Measurements from ENCODE around the gene MED9. TPM values are rescaled to one million over a fixed set of nuclear protein-coding genes. Genes with fewer than 3 reads are reported as not detected.

Gene MED9
- polyA plus RNA-seq, 1 of the 3 experiments (the other 2 are of a cell fraction) = 10.1 TPM

DNA sequence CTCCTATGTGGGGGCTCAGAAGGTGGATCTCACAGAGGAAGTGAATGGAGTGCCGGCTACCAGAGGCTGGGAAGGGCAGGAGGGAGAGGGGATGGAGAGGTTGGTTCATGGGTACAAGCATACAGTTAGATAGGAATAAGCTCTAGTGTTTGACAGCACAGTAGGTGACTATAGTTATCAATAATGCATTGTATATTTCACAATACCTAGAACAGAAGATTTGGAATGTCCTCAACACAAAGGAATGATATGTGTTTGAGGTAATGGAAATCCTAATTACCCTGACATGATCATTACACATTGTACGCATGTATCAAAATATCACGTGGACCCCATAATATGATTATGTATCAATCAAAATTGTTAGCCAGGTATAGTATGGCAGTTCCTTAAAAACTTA, 38.9 kb upstream of the MED9 start:
- H3K36me3 ChIP-seq (replicated peaks in 1 of 2; ENCODE audit: control insufficient read depth in 1 of 2, insufficient read depth in 2 of 2, low read length in 1 of 2) = no peaks in the 10 kb centered on the region
- H2AFZ ChIP-seq (ENCODE audit: low read depth) = no peak overlapping the region
- no peaks in the 10 kb centered on the region for H4K20me1 ChIP-seq (ENCODE audit: insufficient read depth)
- no peak overlapping the region for H3K4me3 ChIP-seq (ENCODE audit: low read depth in 2 of 2, low read length in 1 of 2)
- no peaks in the 10 kb centered on the region for H3K27me3 ChIP-seq (ENCODE audit: insufficient read depth)
- 82% methylated on average over 3 of the region's 3 CpGs for WGBS (ENCODE audit: low lambda C conversion rate)
- TF ChIP-seq EP300 (IDR thresholded peaks at IDR 0.05; ENCODE audit: borderline replicate concordance in 1 of 2, low read depth in 1 of 2, low read length in 1 of 2) (no peak), FOXM1 (IDR thresholded peaks at IDR 0.05; ENCODE audit: low read depth) (no peak), FOSL2 (IDR thresholded peaks at IDR 0.05; ENCODE audit: borderline replicate concordance, low read depth) (no peak), NRF1 (IDR thresholded peaks at IDR 0.05; ENCODE audit: low read depth, low read length) (no peak), GABPA (IDR thresholded peaks at IDR 0.05; ENCODE audit: low read depth) (no peak), FOXJ3 (CRISPR knock-in tag; IDR thresholded peaks at IDR 0.05) (no peak)
- H3F3A ChIP-seq (replicated peaks; ENCODE audit: insufficient read depth) = peaks cover 6% of the 10 kb centered on the region
- H3K79me2 ChIP-seq (ENCODE audit: insufficient read depth) = no peaks in the 10 kb centered on the region
- H3K27ac ChIP-seq (ENCODE audit: low read depth in 2 of 2, low read length in 1 of 2) = no peak overlapping the region
- H3K4me1 ChIP-seq (ENCODE audit: control insufficient read depth in 1 of 2, insufficient read depth in 2 of 2, low read depth in 1 of 2, low read length in 1 of 2) = peaks cover 0 to 6% of the 10 kb centered on the region in 2 experiments; a peak in 2 of 4 replicates
- DNase-seq = no peak
- CTCF ChIA-PET = no interaction called here
- H3K9me2 ChIP-seq = no peaks in the 10 kb centered on the region
- H3K4me2 ChIP-seq = no peak overlapping the region
- no peaks in the 10 kb centered on the region for H3K9me3 ChIP-seq
- no peak overlapping the region for H3K9ac ChIP-seq
- POLR2A ChIA-PET = no interaction called here

DNA sequence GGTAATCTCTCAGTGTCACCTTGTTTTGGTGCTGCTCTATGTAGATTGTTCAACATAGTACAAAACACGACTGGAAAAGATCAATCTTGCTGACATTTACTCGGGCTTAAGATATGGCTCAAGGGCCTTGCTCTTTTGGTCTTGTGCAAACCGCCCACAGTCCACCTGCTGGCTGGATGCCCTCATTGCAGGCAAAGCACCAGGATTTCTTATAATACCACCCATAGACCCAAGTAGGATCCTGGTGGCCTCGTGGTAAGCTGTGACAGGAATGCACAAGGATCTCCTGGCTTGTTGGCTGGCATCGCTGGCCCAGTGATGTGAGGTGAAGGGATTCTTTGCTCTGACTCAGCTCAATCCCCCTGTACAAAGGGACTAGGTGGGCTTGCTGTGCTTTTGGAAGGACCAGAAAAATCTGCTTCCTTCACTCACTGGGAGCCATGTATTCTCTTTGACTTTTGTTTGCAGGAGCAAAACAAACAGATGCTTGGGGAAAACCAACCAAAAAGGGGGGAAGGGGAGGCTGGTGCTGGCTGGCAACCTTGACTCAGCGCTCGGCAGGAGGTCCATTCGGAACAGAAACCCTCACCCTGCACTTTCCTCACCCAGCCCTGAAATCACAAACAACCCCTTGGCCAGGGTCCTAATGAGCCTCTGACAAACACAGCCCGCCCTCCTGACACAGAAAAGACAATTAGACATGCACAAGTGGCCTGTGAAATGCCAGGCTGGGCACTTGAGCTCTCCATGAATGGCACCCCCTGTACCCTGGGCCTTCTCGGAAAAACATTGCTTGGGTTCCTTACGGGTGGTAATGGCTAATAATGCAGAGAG, 36.6 kb upstream of the MED9 start:
- DNase-seq = peak; percentile 72
- POLR2A ChIA-PET = no interaction called here
- CTCF ChIA-PET = interaction anchor here (1.0 to 1.4 kb wide), 4 partner anchors 9 to 86 kb away, joined by 3 to 7 read pairs (median 4); no protein-coding TSS in a partner anchor
- Histone ChIP-seq H3K79me2 (ENCODE audit: insufficient read depth) (no peaks in the 10 kb centered on the region), H3K4me2 (no peak overlapping the region), H3K27ac (ENCODE audit: low read depth in 2 of 2, low read length in 1 of 2) (no peak overlapping the region), H3K36me3 (replicated peaks in 1 of 2; ENCODE audit: control insufficient read depth in 1 of 2, insufficient read depth in 2 of 2, low read length in 1 of 2) (no peaks in the 10 kb centered on the region), H3F3A (replicated peaks; ENCODE audit: insufficient read depth) (no peaks in the 10 kb centered on the region), H3K9me2 (no peaks in the 10 kb centered on the region), H3K4me1 (ENCODE audit: control insufficient read depth in 1 of 2, insufficient read depth in 2 of 2, low read depth in 1 of 2, low read length in 1 of 2) (peaks cover 0 to 6% of the 10 kb centered on the region in 2 experiments; a peak in 2 of 4 replicates), H3K27me3 (ENCODE audit: insufficient read depth) (no peaks in the 10 kb centered on the region), H3K9ac (no peak overlapping the region), H2AFZ (ENCODE audit: low read depth) (no peak overlapping the region), H3K4me3 (ENCODE audit: low read depth in 2 of 2, low read length in 1 of 2) (no peak overlapping the region), H4K20me1 (ENCODE audit: insufficient read depth) (no peaks in the 10 kb centered on the region), H3K9me3 (no peaks in the 10 kb centered on the region)
- TF ChIP-seq SMC3 (IDR thresholded peaks at IDR 0.05; ENCODE audit: low read depth, low read length) (peak; percentile 49), POLR2AphosphoS5 (IDR thresholded peaks at IDR 0.05; ENCODE audit: low read depth, low read length) (no peak), RAD21 (IDR thresholded peaks at IDR 0.05; ENCODE audit: low read length) (peak; percentile 51)
- TF ChIP-seq, protein P1, sequence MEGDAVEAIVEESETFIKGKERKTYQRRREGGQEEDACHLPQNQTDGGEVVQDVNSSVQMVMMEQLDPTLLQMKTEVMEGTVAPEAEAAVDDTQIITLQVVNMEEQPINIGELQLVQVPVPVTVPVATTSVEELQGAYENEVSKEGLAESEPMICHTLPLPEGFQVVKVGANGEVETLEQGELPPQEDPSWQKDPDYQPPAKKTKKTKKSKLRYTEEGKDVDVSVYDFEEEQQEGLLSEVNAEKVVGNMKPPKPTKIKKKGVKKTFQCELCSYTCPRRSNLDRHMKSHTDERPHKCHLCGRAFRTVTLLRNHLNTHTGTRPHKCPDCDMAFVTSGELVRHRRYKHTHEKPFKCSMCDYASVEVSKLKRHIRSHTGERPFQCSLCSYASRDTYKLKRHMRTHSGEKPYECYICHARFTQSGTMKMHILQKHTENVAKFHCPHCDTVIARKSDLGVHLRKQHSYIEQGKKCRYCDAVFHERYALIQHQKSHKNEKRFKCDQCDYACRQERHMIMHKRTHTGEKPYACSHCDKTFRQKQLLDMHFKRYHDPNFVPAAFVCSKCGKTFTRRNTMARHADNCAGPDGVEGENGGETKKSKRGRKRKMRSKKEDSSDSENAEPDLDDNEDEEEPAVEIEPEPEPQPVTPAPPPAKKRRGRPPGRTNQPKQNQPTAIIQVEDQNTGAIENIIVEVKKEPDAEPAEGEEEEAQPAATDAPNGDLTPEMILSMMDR (IDR thresholded peaks at IDR 0.05) = peak; percentile 63
- 64% methylated on average over 11 of the region's 11 CpGs for WGBS (ENCODE audit: low lambda C conversion rate)
